ENCODE data around the gene FBXL19.
"Not testable (repeated sequence)": the region's sequence is repeated elsewhere in the genome, so short reads cannot be mapped to it uniquely, and the experiment has no call there.

Gene FBXL19, protein sequence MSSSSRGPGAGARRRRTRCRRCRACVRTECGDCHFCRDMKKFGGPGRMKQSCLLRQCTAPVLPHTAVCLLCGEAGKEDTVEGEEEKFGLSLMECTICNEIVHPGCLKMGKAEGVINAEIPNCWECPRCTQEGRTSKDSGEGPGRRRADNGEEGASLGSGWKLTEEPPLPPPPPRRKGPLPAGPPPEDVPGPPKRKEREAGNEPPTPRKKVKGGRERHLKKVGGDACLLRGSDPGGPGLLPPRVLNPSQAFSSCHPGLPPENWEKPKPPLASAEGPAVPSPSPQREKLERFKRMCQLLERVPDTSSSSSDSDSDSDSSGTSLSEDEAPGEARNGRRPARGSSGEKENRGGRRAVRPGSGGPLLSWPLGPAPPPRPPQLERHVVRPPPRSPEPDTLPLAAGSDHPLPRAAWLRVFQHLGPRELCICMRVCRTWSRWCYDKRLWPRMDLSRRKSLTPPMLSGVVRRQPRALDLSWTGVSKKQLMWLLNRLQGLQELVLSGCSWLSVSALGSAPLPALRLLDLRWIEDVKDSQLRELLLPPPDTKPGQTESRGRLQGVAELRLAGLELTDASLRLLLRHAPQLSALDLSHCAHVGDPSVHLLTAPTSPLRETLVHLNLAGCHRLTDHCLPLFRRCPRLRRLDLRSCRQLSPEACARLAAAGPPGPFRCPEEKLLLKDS

DNA sequence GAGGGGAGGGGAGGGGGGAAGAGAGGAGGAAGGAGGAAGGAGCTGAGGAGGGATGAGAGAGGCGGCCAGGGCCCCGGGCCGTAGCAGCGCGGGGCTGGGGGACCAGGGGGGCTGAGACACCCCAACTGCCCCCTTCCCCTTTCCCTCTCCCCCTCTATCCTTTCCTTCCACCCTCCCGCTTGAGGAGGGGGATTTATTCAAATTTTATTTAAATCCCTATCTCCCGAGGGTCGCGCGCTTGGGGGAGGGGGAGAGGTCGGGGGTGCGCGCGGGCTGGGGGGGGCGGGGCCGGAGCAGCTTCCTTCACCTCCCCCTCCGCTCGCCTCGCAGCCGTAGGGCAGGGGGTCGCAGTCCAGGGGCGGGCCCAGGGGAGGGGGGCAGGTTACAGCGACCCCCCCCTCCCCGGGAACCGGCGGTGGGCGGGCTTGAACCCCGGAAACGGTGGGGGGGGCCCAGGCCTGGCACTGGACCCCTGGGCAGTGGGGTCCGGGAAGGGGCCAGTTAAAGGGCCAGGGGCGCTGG is at the start of gene FBXL19:
TSS of gene FBXL19 (plus strand) at position 19 of the 522 bp plus-strand sequence. CDS start 2,183 bp downstream, outside the sequence.
- DNase-seq, result peak; percentile 59

DNA sequence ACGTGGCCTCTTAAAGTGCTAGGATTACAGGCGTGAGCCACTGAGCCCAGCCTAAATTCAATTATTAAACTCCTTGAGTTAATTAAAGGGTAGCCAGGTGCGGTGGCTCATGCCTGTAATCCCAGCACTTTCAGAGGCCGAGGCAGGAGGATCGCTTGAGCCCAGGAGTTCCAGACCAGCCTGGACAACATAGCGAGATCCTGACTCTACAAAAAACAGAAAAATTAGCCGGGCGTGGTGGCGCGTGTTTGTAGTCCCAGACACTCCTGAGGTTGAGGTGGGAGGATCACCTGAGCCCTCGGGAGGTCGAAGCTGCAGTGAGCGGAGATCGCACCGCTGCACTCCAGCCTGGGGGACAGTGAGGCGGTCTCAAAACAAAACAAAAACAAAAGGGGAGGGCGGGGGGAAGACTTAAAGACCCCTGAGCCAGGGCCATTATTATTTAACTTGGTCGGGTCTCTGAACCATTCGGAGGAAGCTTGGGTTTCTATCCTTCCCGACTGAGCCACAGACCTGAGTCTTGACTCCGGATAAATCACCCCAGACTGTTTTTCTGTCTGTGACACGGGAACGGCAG is 49.0 kb upstream of the FBXL19 start:
- DNase-seq, result no peak

DNA sequence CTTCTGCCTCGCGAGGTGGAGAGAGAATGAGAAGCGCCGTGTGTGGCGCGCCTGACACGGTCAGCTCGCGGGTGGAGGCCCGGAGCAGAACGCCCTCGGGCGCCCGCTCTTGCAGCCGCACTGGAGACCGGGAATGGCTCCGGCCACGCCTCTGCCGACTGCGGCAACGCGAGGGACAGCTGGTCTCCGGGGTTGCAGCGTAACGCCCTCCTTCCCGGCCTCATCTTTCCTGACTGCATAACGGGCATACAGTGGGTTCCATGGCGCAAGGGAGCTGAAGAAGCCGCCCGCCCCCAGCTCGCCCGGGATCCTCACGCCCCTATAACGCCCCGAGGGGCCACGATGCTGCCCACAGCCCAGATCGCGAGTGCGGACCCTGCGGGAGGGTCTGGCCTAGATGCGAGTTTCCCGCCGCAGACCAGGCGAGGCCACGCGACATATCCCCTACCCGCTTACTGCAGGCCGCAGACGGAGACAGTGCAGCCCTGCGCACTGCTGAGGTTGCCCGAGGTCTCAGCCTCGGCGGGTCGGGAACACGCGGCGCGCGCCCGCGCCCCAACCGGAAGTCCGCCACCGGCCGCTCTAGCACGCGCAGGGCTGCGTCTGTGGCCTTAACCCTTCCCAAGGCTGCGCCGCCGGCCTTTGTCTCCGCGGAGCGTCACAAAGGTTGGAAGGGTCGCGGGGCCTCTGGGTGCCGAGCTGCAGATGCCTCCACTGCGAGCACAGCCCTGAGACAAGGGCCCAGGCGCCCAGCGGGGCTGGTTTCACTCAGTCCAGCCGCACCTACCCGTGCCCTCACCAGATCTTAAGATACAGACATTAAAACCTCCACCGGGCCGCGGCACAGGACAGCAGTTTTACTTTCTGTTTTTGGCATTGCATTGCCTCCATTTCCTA is 48.3 kb upstream of the FBXL19 start:
- DNase-seq, result peak; percentile 97

DNA sequence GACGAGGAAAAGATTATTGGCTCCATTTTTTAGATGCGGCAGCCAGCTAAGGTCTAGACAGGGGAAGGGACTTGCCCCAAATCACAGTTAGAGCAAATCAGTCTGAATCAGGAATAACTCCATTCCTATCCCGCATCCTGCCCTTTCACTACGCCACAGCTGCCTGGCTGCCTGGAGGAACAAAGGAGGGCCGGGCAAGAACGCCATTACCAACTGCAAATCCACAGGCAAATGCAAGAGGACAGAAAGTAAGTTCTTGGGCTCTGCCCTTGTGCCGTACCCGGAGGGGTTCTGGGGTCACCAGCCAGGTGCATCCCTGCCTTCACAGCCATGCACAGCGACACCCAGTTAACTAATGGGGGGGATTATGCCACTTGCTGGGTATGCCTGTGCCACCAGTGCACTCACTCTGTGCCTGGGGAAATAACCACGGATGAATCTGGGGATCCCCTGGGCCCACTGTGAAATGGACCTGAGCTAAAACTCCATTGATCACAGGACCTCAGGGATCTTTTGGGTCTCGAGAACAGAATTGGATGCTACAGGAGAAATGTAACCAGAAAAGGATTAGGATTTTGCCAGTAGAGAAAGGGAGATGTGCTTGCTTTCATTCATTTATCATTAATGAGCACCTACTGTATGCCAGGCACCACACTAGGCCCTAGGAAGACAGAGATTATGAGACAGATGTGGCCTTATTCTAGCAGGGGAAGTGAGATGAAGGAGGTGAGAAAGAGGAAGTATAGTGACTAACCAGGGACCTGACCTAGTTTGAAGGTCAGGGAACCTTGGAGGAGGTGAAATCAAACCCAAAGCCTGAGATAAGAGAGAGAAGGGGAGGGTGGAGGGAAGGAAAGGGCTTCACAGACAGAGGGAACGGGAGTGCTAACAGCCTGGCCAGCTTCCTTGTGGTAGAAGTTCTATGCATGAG is 47.2 kb upstream of the FBXL19 start:
- DNase-seq, result peak; percentile 32

DNA sequence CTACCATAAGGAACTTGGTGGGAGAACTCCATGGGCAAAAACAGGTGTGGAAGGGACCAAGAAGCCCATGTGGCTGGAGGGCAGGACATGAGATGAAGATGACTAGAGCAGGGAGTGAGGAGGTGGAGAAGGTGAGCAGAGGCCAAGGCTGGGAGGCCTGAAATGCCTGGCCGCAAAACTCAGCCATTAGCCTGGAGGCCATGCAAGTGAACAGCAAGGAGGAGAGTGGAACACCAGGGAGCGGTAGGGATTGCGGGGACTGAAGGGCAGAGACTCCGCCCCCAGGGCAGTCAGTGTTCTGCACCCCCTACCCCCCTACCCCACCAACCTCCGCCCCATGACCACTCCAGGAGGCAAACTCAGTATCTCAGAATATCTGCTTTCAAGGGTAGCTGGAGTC is 46.5 kb upstream of the FBXL19 start:
- DNase-seq, result peak; percentile 16

DNA sequence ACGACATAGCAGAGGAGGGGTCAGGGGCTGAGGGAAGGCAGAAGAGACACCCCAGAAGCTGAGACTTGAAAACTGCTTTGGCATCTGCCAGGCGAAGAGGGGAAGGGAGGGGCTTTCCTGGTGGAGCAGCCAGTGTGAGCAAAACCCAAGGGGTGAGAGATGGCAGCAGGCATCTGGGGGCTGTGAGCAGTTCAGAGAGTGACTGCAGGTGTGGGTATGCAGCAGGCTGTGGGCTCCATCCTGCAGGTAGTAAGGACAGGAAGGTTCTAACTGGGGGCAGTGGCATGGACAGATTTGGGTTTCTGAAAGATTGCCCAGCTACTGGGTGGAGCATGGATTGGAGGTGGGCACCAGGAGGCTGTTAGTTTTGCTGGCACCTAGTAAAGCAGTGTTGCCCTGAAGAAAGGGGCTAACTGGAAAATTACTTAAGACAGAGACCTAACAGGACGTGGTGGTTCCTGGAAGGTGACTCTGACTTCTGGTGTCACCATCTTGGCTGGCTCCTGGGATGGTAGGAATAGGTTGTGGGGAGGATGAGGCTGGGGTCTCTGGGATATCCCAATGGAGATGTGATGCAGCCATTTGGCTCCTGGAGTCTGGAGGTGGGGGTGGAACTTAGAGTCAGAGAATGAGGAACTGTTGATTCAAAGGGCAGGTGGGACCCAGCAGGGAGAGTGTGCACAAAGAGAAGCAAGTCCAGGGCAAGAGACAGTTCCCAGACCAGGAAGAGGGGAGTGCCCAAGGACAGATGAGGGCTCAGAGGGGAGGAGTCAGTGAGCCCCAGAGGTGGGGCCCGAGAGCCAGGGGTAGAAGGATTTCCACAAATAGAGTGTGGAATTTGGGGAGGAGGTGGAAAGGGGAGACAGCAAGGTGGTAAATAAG is 40.7 kb upstream of the FBXL19 start:
- DNase-seq, result no peak

DNA sequence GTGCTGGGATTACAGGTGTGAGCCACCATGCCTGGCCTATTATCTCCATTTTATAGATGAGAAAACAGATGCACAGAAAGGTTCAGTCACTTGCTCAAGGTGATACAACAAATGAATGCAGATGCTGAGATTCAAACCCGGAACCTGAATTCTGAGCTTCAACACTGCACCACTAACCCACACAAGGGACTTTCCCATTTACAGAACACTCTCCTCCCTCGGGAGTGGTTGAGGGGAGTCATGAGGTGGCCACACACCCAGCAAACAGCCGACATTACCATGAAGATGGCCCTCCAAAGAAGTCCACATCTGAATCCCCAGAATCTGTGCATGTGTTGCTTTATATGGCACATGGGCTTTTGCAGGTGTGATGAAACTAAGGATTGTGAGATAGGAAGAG is 38.6 kb upstream of the FBXL19 start:
- no peak for DNase-seq

DNA sequence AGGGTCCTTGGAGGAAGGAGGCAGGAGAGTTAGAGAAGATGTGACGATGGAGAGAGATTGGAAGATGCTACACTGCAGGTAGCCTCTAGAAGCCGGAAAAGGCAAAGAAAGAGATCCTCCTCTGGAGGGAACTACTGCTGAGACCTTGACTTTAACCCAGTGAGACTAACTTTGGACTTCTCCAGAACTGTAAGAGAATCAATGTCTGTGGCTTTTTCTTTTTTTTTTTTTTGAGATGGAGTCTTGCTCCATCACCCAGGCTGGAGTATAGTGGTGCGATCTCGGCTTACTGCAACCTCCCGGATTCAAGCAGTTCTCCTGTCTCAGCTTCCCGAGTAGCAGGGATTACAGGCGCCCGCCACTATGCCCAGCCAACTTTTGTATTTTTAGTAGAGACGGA is 38.2 kb upstream of the FBXL19 start:
- DNase-seq, result no peak

DNA sequence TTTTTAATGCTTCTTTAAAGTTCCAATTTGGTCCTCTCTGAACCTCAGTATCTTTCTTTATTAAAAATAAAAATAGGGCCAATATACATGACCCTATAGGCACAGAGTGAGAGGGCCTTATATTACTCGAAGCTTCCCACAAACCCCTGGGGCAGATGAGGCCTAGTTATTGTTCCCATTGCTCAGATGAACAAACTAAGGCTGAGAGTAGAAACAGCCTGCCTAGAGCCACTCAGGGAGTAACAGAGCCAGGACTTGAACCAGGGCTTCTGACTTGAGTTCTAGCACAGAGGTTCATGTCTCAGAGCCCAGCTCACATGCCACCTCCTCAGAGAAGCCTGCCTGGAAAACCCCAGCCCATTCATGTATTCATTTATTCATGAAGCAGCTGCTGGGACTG is 37.2 kb upstream of the FBXL19 start:
- DNase-seq, result no peak

DNA sequence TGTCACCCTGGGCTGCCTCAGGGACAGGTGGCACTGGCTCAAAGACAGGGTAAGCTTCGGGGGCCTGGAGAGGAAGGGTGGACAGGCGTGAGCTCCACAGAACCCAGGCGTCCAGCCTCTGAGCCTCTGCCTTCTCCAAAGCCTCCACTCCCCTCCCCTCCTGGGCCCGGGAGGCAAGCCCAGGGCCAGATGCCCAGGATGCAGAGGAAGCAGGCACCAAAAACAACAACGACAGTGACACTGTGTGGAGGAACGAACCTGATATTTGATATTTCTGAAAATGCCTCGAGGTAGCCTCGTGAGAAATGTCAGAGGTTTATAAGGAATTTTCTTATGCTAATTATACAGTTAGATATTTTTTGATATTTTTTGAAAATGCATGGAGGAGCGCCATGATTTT is 35.4 kb upstream of the FBXL19 start:
- DNase-seq, result no peak

DNA sequence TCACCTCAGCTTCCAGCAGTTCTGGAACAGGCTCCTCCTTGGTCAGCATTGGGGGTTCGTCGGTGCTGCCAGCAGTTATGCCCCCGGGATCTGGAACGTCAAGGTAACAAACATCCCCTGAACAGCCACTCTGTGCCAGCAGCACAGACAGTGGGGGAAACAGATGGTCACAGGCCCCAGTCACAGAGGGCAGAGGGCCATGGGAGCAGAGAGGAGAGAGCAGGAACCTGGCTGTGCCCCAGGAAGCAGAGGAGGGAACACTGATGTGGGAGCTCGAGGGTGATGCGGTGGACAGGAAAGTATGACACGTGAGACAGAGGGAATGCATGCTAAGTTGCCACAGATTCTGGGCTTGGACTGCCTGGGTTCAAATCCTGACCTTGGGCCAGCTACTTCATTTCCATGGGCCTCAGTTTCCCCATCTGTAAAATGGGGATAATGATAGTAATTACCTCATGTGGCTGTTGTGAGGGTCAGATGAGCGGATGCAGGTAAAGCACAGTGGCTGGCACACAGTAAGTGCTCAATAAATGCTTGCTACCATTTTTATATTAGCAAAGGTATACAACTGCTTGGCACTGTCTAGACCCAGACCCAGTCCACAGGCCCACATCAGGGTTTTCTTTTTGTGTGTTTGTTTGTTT is 34.4 kb upstream of the FBXL19 start:
- DNase-seq, result no peak

DNA sequence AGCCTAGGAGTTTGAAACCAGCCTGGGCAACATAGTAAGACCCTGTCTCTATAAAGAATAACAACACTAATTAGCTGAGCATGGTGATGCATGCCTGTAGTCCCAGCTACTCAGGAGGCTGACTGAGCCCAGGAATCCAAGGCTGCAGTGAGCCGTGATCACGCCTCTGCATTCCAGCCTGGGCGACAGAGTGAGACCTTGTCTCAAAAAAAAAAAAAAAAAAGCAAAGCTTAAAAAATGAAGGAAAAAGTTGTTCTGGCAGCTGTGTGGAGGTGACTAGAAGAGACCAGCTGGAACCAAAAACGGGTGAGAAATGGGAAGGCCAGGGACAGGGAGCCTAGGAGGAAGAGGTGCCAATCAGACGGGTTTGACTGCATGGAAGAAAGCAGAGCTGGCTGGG is 33.7 kb upstream of the FBXL19 start:
- DNase-seq, result no peak

DNA sequence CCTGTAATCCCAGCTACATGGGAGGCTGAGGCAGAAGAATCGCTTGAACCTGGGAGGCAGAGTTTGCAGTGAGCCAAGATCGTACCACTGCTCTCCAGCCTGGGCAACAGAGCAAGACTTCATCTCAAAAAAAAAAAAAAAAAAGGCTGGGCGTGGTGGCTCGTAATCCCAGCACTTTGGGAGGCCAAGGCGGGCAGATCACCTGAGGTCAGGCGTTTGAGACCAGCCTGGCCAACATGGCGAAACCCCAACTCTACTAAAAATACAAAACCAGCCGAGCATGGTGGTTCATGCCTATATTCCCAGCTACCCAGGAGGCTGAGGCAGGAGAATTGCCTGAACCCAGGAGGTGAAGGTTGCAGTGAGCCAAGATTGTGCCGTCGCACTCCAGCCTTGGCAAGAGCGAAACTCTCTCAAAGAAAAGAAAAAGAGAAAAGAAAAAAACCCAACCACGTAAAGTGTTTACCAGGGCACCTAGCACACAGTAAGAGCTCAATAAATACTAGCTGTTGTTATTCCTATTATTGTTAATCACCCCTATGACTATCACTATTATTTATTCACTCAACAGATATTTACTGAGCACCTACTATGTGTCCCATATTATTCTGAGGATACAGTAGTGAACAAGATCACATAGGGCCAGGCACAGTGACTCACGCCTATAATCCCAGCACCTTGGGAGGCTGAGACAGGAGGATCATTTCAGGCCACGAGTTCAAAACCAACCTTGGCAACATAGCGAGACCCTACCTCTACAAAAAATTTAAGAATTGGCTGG is 32.1 kb upstream of the FBXL19 start:
- not testable (repeated sequence) for DNase-seq

DNA sequence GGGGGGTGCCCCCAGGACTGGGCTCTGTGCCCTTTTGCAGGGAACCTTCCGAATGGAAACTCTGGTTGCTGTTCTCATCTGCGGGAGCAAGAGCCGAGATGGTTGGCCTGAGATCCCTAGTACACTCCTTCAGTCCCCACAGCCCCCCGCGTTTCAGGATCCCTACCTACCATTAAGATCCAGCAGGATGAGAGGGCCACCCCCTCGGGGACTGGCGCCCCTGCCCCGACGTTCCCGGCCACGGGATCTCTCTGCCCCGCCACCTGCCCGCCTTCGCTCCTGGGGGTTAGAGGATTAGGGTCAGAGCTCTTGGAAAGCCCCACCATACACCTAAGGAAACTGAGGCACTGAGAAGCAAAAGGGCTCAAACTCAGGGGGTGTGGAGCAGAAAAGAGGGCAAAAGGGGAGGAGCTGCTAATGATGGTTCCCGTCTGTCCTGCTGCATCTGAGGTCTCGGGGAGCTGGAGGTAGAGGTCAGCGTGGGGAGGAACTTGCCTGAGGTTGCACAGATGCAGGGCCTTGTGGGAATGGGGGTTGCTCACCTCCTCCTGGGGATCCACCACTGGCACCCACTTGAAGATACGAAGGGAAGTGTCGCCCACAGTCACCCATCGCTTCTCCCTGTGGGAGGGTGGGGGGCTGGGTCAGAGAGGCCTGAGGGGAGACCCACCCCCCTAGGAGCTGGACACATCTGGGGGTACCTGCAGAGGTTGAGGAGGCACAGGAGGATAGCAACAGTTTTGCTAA is 30.5 kb upstream of the FBXL19 start:
- no peak for DNase-seq

DNA sequence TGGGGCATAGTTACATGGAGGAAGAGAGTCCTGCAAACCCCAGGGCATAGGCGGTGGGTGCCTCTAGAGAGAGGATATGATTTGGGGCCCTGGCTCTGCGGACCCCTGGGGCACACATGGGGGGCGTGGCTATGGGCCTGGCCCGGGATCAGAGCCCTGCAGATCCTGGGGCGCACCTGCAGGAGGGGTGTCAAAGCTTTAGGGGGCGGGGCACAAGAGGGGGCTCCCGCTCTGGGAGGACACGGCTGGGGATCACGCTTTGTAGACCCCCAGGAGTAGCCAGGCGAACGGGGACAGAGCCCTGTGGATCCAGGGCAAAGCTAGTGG is 30.0 kb upstream of the FBXL19 start:
- peak; percentile 27 for DNase-seq

DNA sequence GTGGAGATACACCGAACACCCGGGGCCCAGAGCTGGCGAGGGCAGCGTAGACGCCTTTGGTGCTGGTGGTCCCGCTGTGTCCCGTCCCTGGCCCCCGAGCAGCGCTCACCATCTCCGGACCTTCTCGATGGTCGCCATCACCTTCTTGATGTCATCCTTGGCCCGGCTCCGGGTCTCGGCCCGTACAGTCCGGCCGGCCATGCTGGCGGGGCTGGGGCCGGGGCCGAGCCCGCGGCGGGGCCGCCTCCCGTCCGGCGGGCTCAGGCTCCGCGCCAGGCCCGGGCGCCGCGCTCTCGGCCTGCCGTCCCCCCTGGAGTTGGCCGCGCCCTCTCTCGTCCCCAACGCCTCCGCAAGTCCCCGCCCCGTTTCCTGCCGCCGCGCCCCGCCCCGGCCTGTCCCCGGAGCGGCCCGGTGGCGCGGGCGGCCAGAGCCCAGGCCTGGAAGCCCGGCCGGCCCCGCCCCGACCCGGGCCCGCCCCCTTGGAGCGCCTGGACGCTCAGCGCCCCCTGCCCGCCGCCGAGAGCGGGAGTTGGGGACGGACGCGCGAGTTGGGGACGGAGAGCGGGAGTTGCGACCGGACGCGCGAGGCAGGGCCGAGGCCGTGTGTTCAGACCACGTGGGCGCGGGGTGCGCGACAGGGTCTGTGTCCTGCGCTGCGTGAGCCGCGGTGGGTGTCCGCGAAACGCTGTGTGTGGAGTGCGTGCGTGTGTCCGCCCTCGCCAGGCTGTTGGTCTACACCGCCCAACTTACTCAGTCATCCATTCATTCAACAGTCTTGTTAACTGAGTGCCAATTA is 29.4 kb upstream of the FBXL19 start, which contains the start of gene BCL7C:
TSS of gene BCL7C (minus strand) at position 334 of the 796 bp plus-strand sequence. CDS start at position 201, 133 bp downstream.
- peak; percentile 94 for DNase-seq

DNA sequence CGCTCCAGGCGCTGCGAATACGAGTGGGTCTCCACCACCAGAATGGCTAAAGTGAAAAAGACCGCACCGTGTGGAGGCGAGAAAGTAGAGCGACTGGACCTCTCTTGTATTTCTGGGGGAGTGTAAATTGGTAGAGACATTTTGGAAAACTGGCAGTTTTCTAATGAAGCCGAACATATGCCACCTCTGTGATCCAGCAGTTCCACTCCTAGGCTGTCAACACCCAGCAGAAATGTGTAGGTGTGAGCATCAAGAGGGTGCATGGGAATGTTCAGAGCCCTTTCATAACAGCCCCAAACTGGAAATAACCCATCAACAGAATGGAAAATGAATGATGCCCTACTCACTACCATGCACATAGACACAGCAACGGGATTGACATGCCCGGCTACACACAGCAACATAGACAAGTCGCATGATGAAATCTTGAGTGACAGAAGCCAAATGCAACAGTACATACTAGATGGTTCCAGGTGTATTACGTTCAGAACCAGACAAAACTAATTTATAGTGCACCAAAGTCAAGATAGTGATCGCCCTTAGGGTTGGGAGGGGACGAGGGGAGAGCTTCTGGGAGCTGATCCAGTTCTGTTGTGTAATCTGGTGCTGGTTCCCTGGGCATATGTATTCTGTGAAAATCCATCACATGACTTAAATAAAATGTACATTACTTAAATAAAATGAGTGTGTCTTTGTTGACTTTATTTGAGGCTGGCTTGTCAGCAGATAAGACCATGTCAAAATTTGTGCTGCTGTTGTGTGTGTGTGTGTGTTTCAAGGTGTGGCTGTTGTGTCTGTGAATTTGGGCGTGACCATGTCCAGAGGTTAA is 28.6 kb upstream of the FBXL19 start:
- peak; percentile 41 for DNase-seq

Data from NCI-H345 (cell line).